A549 treated with CpdA at 1 μM for 4 hours (cell line): Measurements from ENCODE around the gene DAPK1. TPM values are rescaled to one million over a fixed set of nuclear protein-coding genes. Genes with fewer than 3 reads are reported as not detected.

ENCODE experiments used
- total RNA-seq: library from RNA; stranded (reverse); fragments of 200-300 nt; extraction: Qiagen RNA extraction; gene quantifications from 5 replicates; pipeline ENCODE4 v1.2.3, GENCODE V29; 2022; ENCODE audit warnings: low read depth

DAPK1 gene
- 12.9 to 20.8 TPM (median 17.9 TPM) in 5 replicates for total RNA-seq

DNA sequence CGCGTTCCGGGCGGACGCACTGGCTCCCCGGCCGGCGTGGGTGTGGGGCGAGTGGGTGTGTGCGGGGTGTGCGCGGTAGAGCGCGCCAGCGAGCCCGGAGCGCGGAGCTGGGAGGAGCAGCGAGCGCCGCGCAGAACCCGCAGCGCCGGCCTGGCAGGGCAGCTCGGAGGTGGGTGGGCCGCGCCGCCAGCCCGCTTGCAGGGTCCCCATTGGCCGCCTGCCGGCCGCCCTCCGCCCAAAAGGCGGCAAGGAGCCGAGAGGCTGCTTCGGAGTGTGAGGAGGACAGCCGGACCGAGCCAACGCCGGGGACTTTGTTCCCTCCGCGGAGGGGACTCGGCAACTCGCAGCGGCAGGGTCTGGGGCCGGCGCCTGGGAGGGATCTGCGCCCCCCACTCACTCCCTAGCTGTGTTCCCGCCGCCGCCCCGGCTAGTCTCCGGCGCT is at the start of gene DAPK1:
Gene DAPK1, plus strand, starts transcription at position 264 of the 442 bp plus-strand sequence. CDS start 1,211 bp downstream, outside the sequence.

DNA sequence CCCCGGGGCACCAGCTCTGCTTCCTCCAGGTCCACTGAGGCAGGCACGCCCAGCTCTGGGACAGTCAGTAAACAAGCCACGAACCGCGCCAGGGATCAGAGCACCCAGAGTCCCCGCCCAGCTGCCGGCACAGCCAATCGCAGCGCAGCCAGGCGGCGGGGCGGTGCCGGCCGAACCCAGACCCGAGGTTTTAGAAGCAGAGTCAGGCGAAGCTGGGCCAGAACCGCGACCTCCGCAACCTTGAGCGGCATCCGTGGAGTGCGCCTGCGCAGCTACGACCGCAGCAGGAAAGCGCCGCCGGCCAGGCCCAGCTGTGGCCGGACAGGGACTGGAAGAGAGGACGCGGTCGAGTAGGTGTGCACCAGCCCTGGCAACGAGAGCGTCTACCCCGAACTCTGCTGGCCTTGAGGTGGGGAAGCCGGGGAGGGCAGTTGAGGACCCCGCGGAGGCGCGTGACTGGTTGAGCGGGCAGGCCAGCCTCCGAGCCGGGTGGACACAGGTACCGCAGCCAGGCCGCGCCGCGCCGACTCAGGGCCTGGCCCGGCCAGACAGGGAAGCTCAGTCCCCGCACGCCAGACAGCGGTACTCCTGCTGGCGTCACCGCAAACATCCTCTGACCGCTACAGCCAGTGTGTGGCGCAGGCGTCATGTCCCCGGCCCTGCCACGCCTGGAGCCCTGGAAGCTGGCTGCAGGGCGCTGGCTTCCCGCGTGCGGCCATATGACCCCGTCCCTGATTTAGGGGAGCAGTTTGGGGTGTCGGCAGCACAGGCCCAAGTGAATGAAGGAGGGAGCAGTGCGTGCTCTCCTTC is 228.4 kb downstream of the DAPK1 start, which contains the start of gene CTSL:
Gene CTSL, plus strand, starts transcription at position 220 of the 810 bp plus-strand sequence. CDS start 1,485 bp downstream, outside the sequence.

Other genes starting within 250 kb of the DAPK1 start
- gene CTSL, start 228.3 kb downstream of the DAPK1 start, total RNA-seq = 898 to 1,037 TPM (median 949 TPM) in 5 replicates